Activated CD8-positive, alpha-beta T cell treated with anti-CD3 and anti-CD28 coated beads for 36 hours (primary cell): ENCODE measurements around the gene MPP7. TPM values are rescaled to one million over a fixed set of nuclear protein-coding genes. Genes with fewer than 3 reads are reported as not detected.
A peak's percentile ranks its signal among the peaks of the same experiment; 100 is the strongest.

Experiments used
- ATAC-seq: fragments of 200-7000 bp; cut with Tn5 transposase; one replicate; pipeline ENCODE4 v1.10.0; 2021; ENCODE audit warnings: mild to moderate bottlenecking, moderate library complexity
- CTCF ChIA-PET: fragments of 350-600 bp; sonication (Branson Sonifier 250); formaldehyde crosslinking; loops from one replicate; lab custom pipeline; 2021; ENCODE audit warnings: antibody characterized with exemption; lab: Charles Lee
- POLR2A ChIA-PET: fragments of 350-600 bp; sonication (Branson Sonifier 250); formaldehyde crosslinking; loops from one replicate; lab custom pipeline; 2021; ENCODE audit warnings: antibody characterized with exemption; lab: Charles Lee
- DNase-seq: peaks from one replicate; pipeline ENCODE4 v3.0.0-alpha.2; 2020
- H3K27ac Mint-ChIP-seq: one replicate; pipeline ENCODE4 v1.8.0; 2021; ENCODE audit warnings: mild to moderate bottlenecking, mixed read lengths
- H3K27me3 Mint-ChIP-seq: one replicate; pipeline ENCODE4 v1.8.0; 2021; ENCODE audit warnings: mixed read lengths
- H3K36me3 Mint-ChIP-seq: one replicate; pipeline ENCODE4 v1.8.0; 2021; ENCODE audit warnings: low read depth, mixed read lengths
- H3K4me1 Mint-ChIP-seq: one replicate; pipeline ENCODE4 v1.8.0; 2021; ENCODE audit warnings: low read depth, mixed read lengths
- H3K4me3 Mint-ChIP-seq: one replicate; pipeline ENCODE4 v1.8.0; 2021; ENCODE audit warnings: mild to moderate bottlenecking, moderate library complexity, mixed read lengths
- H3K9me3 Mint-ChIP-seq: one replicate; pipeline ENCODE4 v1.8.0; 2021; ENCODE audit warnings: mixed read lengths
- intact Hi-C: fragments of 100-400 bp; cut with micrococcal nuclease; formaldehyde crosslinking; loops from one replicate; pipeline ENCODE4 v1.10.0; 2022
- total RNA-seq, 2 experiments: library from RNA; stranded (reverse); gene quantifications; one replicate each; pipeline ENCODE4 v1.2.3, GENCODE V29; 2021
- TF ChIP-seq, protein P1 (sequence below): fragments of 200-600 bp; IDR thresholded peaks from one replicate; pipeline ENCODE4 v1.8.0; 2022; ENCODE audit warnings: antibody characterized with exemption, mild to moderate bottlenecking

Gene MPP7
- total RNA-seq, 2 experiments from 2014 or later, result 12.6 to 14.3 TPM

DNA sequence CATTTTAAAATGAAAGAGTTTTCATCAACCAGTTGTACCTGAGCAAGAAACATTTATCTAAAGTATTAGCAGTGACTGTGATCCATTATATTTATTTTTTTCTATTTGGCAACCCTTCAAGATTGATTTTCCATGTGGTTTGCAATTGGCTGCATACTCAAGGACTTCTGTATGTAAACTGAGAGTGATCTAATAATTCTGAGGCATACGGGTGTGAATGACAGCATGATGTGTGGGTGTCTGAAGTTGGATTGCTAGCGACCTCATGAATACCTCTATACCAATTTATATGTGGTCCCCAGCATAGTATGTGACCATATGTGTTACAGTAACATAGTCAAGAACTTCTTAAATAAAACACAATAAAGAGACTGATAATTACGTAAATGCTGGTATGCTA is 8.2 kb upstream of the MPP7 start:
- H3K36me3 Mint-ChIP-seq, result peaks cover 4% of the 10 kb centered on the region
- H3K4me3 Mint-ChIP-seq, result no peak overlapping the region
- TF ChIP-seq, protein P1, sequence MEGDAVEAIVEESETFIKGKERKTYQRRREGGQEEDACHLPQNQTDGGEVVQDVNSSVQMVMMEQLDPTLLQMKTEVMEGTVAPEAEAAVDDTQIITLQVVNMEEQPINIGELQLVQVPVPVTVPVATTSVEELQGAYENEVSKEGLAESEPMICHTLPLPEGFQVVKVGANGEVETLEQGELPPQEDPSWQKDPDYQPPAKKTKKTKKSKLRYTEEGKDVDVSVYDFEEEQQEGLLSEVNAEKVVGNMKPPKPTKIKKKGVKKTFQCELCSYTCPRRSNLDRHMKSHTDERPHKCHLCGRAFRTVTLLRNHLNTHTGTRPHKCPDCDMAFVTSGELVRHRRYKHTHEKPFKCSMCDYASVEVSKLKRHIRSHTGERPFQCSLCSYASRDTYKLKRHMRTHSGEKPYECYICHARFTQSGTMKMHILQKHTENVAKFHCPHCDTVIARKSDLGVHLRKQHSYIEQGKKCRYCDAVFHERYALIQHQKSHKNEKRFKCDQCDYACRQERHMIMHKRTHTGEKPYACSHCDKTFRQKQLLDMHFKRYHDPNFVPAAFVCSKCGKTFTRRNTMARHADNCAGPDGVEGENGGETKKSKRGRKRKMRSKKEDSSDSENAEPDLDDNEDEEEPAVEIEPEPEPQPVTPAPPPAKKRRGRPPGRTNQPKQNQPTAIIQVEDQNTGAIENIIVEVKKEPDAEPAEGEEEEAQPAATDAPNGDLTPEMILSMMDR, result no peak
- H3K9me3 Mint-ChIP-seq, result peaks cover 2% of the 10 kb centered on the region
- ChIA-PET POLR2A (interaction anchor here (0.6 kb wide), 1 partner anchor 41 kb away, joined by 3 read pairs; no protein-coding TSS in a partner anchor), CTCF (interaction anchor here (0.7 to 6.2 kb wide), 7 partner anchors 9 to 83 kb away, joined by 3 to 36 read pairs (median 6); partner anchors contain the start of gene MPP7)
- no peak overlapping the region for H3K27ac Mint-ChIP-seq
- intact Hi-C loops, result no loop called here
- ATAC-seq (no peak), DNase-seq (no peak)
- H3K27me3 Mint-ChIP-seq, result no peaks in the 10 kb centered on the region
- H3K4me1 Mint-ChIP-seq, result peaks cover 24% of the 10 kb centered on the region

DNA sequence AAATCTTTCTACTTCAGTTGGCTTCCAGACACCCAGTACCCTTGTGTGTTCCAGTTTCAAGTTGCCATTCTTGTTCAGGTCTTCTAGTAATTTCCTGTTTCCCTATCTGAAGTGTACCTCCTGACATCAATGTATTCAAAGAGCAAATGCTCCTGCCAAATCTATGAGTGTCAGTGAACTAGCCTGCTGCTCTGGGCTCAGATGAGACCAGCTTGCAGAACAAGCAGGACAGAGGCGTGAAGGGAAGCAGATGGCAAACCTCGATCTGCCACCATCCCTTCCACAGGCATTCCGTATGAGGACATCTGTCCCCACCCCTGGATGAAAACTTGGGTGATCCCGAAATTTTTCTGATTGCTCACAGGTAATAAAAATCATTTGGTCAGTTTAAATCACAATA is 4.4 kb upstream of the MPP7 start:
- ChIA-PET CTCF (interaction anchor here (1.0 to 1.3 kb wide), 4 partner anchors 25 to 85 kb away, joined by 3 read pairs; no protein-coding TSS in a partner anchor), POLR2A (no interaction called here)
- Mint-ChIP-seq H3K4me3 (no peak overlapping the region), H3K27ac (no peak overlapping the region), H3K36me3 (peaks cover 4% of the 10 kb centered on the region), H3K4me1 (peaks cover 22% of the 10 kb centered on the region), H3K27me3 (no peaks in the 10 kb centered on the region), H3K9me3 (peaks cover 2% of the 10 kb centered on the region)
- intact Hi-C loops, result no loop called here
- DNase-seq (no peak), ATAC-seq (no peak)
- TF ChIP-seq, protein P1, result no peak

DNA sequence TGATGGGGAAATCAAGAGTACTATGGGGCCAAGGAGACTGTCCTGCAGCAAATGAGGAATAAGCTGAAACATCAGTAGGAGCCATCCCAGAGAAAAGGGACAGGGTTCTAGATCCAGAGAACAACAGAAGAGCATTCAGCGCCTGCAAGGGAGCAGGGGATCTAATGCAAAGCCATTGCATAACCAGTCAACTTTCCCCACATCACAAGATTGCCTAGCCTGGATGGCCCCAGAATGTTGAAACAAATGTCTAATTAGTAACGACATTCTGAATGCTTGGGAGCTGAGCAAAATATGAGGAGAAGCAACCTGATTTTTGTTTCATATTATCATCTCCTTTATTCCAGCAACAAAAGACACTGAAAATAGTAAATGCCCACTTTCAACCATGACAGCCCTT is 2.7 kb upstream of the MPP7 start:
- H3K27ac Mint-ChIP-seq, result no peak overlapping the region
- CTCF ChIA-PET, result interaction anchor here (1.1 to 1.2 kb wide), 2 partner anchors 25 to 74 kb away, joined by 4 read pairs; no protein-coding TSS in a partner anchor

DNA sequence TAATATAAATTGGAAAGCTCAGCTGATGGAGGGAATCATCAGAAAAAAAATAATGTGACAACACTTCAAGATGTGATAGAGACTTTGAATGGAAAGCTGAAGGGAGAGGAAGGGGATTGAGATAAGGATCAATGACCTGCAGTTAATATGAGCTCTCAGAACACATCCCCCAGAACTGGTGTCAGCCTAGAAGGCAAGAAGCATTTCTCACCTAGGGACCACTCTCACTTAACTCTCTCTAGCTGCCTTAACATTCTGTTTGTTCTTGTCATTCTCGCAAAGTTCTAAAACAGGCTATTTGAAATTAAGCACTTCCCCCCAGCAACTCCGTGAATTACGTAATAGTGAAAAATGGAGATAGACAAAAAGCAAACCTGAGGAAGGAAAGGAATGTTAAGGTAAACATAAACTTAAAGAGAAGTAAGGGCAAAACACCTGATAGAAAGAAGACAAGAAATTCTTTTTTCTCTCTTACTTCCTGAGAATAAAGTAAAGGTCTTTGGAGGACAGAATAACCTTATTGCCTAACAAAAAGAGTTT is 1.2 kb upstream of the MPP7 start:
- Mint-ChIP-seq H3K27ac (no peak overlapping the region), H3K36me3 (no peaks in the 10 kb centered on the region), H3K4me1 (peaks cover 37% of the 10 kb centered on the region), H3K9me3 (no peaks in the 10 kb centered on the region), H3K27me3 (no peaks in the 10 kb centered on the region), H3K4me3 (peak overlapping the region; percentile 92)
- intact Hi-C loops, result loop anchor here (5.0 kb wide), 2 partner anchors 52 to 63 kb away; no protein-coding TSS in a partner anchor
- no peak for DNase-seq
- TF ChIP-seq, protein P1, result no peak
- CTCF ChIA-PET, result interaction anchor here (0.8 to 9.5 kb wide), 6 partner anchors 11 to 78 kb away, joined by 3 to 166 read pairs (median 27); no protein-coding TSS in a partner anchor
- POLR2A ChIA-PET, result interaction anchor here (1.0 to 1.9 kb wide), 3 partner anchors 8 to 33 kb away, joined by 5 to 6 read pairs (median 5); no protein-coding TSS in a partner anchor
- no peak for ATAC-seq

More for the DNA sequence above, 2.7 kb upstream of the MPP7 start:
- no peak for DNase-seq
- Mint-ChIP-seq H3K4me3 (no peak overlapping the region), H3K4me1 (peaks cover 29% of the 10 kb centered on the region), H3K27me3 (no peaks in the 10 kb centered on the region), H3K36me3 (no peaks in the 10 kb centered on the region), H3K9me3 (no peaks in the 10 kb centered on the region)
- POLR2A ChIA-PET, result interaction anchor here (1.9 kb wide), 1 partner anchor 29 kb away, joined by 6 read pairs; no protein-coding TSS in a partner anchor
- intact Hi-C loops, result no loop called here
- TF ChIP-seq, protein P1, result no peak
- ATAC-seq, result no peak
